IMR-90 (cell line): ENCODE results near the gene NKD1.

Source experiments
- CEBPB ChIP-seq: IDR thresholded peaks from 2 replicates; pipeline ENCODE4 v1.6.1; 2012; ENCODE audit warnings: low read depth, low read length, improper control_type of control experiment
- CTCF ChIP-seq: conservative IDR thresholded peaks from 2 replicates; pipeline ENCODE4 v1.5.1; 2012; ENCODE audit warnings: mild to moderate bottlenecking, low read depth, low read length, improper control_type of control experiment
- FOS ChIP-seq: fragments of 150-350 bp; IDR thresholded peaks from 2 replicates; pipeline ENCODE4 v1.6.1; 2016; ENCODE audit warnings: low read depth, low read length
- MAFK ChIP-seq: IDR thresholded peaks from 2 replicates; pipeline ENCODE4 v1.6.1; 2012; ENCODE audit warnings: low read depth, low read length, improper control_type of control experiment
- MAZ ChIP-seq: IDR thresholded peaks from 2 replicates; pipeline ENCODE4 v1.6.1; 2012; ENCODE audit warnings: low read depth, mild to moderate bottlenecking, low read length, improper control_type of control experiment, moderate library complexity, borderline replicate concordance
- MXI1 ChIP-seq: IDR thresholded peaks from 2 replicates; pipeline ENCODE4 v1.6.1; 2012; ENCODE audit warnings: low read depth, mild to moderate bottlenecking, low read length, moderate library complexity, borderline replicate concordance
- POLR2A ChIP-seq: IDR thresholded peaks from 2 replicates; pipeline ENCODE4 v1.6.1; 2012; ENCODE audit warnings: mild to moderate bottlenecking, low read depth, low read length
- RCOR1 ChIP-seq: IDR thresholded peaks from 2 replicates; pipeline ENCODE4 v1.6.1; 2012; ENCODE audit warnings: mild to moderate bottlenecking, low read length, improper control_type of control experiment; ENCODE audit not compliant: insufficient replicate concordance
- RFX5 ChIP-seq: IDR thresholded peaks from 2 replicates; pipeline ENCODE4 v1.8.0; 2012; ENCODE audit warnings: low read depth, mild to moderate bottlenecking, low read length, moderate library complexity
- SMC3 ChIP-seq: fragments of 150-350 bp; IDR thresholded peaks from 2 replicates; pipeline ENCODE4 v1.6.1; 2016; ENCODE audit warnings: low read depth, mild to moderate bottlenecking, antibody characterized with exemption, low read length, moderate library complexity
- USF2 ChIP-seq: fragments of 150-350 bp; IDR thresholded peaks from 2 replicates; pipeline ENCODE4 v1.6.1; 2017; ENCODE audit warnings: mild to moderate bottlenecking, antibody characterized with exemption, low read length, low read depth

DNA sequence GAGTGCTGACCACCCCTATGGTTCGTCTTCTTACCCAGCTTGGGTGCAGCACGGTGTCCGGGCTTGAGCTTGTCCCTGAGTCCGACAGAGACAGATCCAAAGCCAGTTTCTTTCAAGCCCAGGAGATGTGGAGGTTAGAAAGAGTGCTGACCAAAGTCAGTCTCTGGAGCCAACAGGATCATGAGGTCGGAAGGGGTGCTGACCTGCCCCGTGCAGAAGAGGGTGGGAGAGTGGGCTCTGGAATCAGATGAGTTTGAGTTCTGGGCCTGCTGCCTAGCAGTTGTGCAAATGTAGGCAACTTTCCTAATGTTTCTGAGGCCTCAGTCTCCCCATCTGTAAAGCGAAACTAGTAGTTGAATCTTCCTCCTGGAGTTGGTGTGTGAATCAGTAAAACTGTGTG is 24.5 kb downstream of the NKD1 start:
- TF ChIP-seq CTCF (no peak), MXI1 (no peak), MAFK (no peak), USF2 (no peak), MAZ (no peak), SMC3 (no peak), CEBPB (no peak), RCOR1 (no peak), FOS (no peak), POLR2A (no peak), RFX5 (no peak)
